Measurements from ENCODE around the gene STAG1. TPM values are rescaled to one million over a fixed set of nuclear protein-coding genes. Genes with fewer than 3 reads are reported as not detected.

STAG1 gene
- polyA plus RNA-seq, 3 donors: 7.2 to 10.0 (median 7.5) TPM

DNA sequence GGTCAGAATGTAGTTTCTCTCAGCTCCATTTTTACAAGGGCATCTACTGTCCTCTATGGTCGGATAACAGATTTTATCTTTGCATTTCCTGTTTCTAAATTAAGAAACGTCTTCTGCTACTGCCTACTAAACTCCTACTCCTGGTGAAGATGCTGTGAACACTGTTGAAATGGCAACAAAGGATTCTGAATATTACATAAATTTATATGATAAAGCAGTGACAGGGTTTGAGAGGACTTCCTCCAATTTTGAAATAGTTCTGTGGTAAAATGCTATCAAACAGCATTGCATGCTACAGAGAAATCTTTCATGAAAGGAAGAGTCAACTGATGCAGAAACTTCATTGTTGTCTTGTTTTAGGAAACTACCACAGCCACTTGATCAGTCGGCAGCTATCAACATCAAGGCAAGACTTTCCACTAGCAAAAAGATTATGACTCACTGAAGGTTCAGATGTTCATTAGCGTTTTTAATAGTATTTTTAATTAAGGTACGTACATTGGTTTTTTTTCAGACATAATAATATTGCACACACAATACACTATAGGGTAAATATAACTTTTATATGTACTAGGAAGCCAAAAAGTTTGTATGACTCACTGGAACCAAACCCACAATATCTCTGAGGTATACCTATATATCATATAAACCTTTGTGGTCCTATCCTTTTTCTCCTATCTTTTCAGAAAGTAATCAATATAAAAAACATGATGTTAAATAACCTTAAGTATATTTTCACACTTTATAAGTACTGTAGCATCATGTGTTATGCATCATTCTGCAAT is 156.1 kb downstream of the STAG1 start:
- Histone ChIP-seq H4K20me1 (ENCODE audit: insufficient read depth, low read length) (no peaks in the 10 kb centered on the region), H2AFZ (ENCODE audit: insufficient read depth, low read depth, low read length, poor library complexity, severe bottlenecking) (no peak overlapping the region), H3K4me3 (replicated peaks in 1 of 3; ENCODE audit: low read depth in 2 of 3, low read length in 3 of 3) (no peak overlapping the region), H3K4me2 (replicated peaks; ENCODE audit: extremely low read depth, low read length, poor library complexity, severe bottlenecking) (peak overlapping the region; percentile 24), H3K9me3 (replicated peaks in 1 of 2; ENCODE audit: control insufficient read depth in 1 of 2, insufficient read depth in 1 of 2, low read length in 2 of 2) (no peaks in the 10 kb centered on the region), H3K9ac (ENCODE audit: insufficient read depth, low read length, poor library complexity, severe bottlenecking) (no peak overlapping the region), H3K79me2 (ENCODE audit: insufficient read depth, low read length) (peaks cover 3% of the 10 kb centered on the region), H3K27me3 (ENCODE audit: control insufficient read depth in 2 of 2, insufficient read depth in 2 of 2, low read length in 2 of 2) (no peaks in the 10 kb centered on the region), H3K4me1 (ENCODE audit: control insufficient read depth in 1 of 2, insufficient read depth in 2 of 2, low read length in 2 of 2) (peaks cover 17 to 20% of the 10 kb centered on the region in 2 donors), H3K27ac (ENCODE audit: low read depth in 1 of 2, low read length in 2 of 2) (peak overlapping the region in 1 of 2 donors; percentile 40), H3K36me3 (replicated peaks in 1 of 2; ENCODE audit: control insufficient read depth in 1 of 2, insufficient read depth in 2 of 2, low read length in 2 of 2) (no peaks in the 10 kb centered on the region)
- intact Hi-C loops (cut with micrococcal nuclease): no loop called here
- Mint-ChIP-seq H3K4me1 (peaks cover 33% of the 10 kb centered on the region), H3K4me3 (peak overlapping the region in 1 of 2 donors; percentile 42), H3K27me3 (ENCODE audit: low read depth in 3 of 3) (no peaks in the 10 kb centered on the region), H3K36me3 (peaks cover 0 to 14% of the 10 kb centered on the region in 2 donors), H3K9me3 (peaks cover 0 to 4% (median 0%) of the 10 kb centered on the region in 7 donors), H3K27ac (peak overlapping the region in 6 of 7 donors; percentile 28 to 80 (median 62))
- no CpG with 5 or more reads among the region's 5 CpGs for WGBS (ENCODE audit: insufficient coverage)
- peak; percentile 15 to 25 (median 23) for DNase-seq
- TF ChIP-seq CTCF (IDR thresholded peaks at IDR 0.05): no peak

GRCh38 chr3:136586580-136586979 is 165.6 kb downstream of the STAG1 start:
- intact Hi-C loops (cut with micrococcal nuclease): no loop called here
- Histone ChIP-seq H4K20me1 (ENCODE audit: insufficient read depth, low read length) (no peaks in the 10 kb centered on the region), H2AFZ (ENCODE audit: insufficient read depth, low read depth, low read length, poor library complexity, severe bottlenecking) (no peak overlapping the region), H3K27me3 (ENCODE audit: control insufficient read depth in 2 of 2, insufficient read depth in 2 of 2, low read length in 2 of 2) (no peaks in the 10 kb centered on the region), H3K79me2 (ENCODE audit: insufficient read depth, low read length) (no peaks in the 10 kb centered on the region), H3K9me3 (replicated peaks in 1 of 2; ENCODE audit: control insufficient read depth in 1 of 2, insufficient read depth in 1 of 2, low read length in 2 of 2) (no peaks in the 10 kb centered on the region), H3K27ac (ENCODE audit: low read depth in 1 of 2, low read length in 2 of 2) (no peak overlapping the region), H3K4me1 (ENCODE audit: control insufficient read depth in 1 of 2, insufficient read depth in 2 of 2, low read length in 2 of 2) (no peaks in the 10 kb centered on the region), H3K4me3 (replicated peaks in 1 of 3; ENCODE audit: low read depth in 2 of 3, low read length in 3 of 3) (no peak overlapping the region), H3K4me2 (replicated peaks; ENCODE audit: extremely low read depth, low read length, poor library complexity, severe bottlenecking) (no peak overlapping the region), H3K9ac (ENCODE audit: insufficient read depth, low read length, poor library complexity, severe bottlenecking) (no peak overlapping the region), H3K36me3 (replicated peaks in 1 of 2; ENCODE audit: control insufficient read depth in 1 of 2, insufficient read depth in 2 of 2, low read length in 2 of 2) (peaks cover 0 to 23% of the 10 kb centered on the region in 2 donors)
- H3K4me1 Mint-ChIP-seq: peaks cover 2% of the 10 kb centered on the region
- no peak overlapping the region for H3K27ac Mint-ChIP-seq
- no peak for TF ChIP-seq CTCF (IDR thresholded peaks at IDR 0.05)
- H3K27me3 Mint-ChIP-seq (ENCODE audit: low read depth in 3 of 3): no peaks in the 10 kb centered on the region
- H3K9me3 Mint-ChIP-seq: peaks cover 0 to 2% (median 0%) of the 10 kb centered on the region in 7 donors
- peaks cover 15 to 24% of the 10 kb centered on the region in 2 donors for H3K36me3 Mint-ChIP-seq
- no peak overlapping the region for H3K4me3 Mint-ChIP-seq
- no peak for DNase-seq

Data from CD14-positive monocyte (primary cell).